Measurements from ENCODE around the gene LATS2.
A peak's percentile ranks its signal among the peaks of the same experiment; 100 is the strongest.
"Not testable (repeated sequence)": the region's sequence is repeated elsewhere in the genome, so short reads cannot be mapped to it uniquely, and the experiment has no call there.

The LATS2 gene

DNA sequence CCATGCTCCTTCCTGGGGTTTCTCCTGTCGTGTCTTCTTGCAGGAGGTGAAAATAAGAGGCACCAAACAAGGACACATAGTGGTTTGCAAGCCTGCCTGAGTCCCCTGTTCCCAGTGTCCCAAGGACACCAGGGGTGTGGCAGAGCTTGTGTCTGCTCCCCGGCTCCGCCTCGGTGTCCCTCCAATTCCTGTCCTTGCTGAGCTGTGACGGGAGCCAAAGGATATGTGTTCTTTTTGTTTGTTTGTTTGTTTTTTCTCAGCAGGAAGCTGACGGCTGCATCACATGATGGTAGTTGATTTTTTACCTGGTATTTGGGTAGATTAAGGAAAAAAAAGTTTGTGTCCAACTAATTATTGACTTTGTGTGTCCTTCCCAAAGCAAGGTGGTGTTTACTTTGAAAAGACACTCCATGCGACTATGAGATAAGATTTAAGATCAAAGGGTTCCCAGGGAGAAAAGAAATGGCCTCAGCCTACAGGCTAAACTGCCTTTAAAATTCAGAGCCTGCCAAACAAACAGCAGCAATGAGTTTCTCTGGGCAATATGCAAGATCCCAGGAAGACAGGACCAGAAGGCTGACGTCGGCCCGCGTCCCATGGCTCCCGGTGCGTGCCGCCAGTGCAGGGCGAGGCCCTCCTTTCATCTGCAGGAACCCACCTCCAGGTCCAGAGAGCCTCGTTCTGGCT is 108.0 kb downstream of the LATS2 start:
- no peak for DNase-seq

DNA sequence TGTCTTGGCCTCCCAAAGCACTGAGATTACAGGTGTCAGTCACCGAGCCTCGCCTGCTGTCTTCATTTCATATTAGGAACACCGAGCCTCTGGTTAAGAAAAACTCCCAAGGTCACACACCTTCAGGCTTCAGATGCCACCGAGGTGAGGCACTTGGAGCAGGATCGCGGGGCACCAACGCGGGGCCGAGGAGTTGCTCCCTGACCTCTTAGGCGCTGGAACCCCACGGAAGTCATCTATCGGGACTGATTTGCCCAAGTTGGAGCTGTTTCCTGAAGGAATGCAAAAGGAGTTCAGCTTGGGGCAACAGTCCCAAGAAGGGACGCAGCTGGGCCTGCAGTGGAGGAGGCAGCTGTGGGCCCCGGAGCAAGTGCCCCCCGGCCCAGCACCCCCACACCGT is 108.5 kb downstream of the LATS2 start:
- DNase-seq = no peak

DNA sequence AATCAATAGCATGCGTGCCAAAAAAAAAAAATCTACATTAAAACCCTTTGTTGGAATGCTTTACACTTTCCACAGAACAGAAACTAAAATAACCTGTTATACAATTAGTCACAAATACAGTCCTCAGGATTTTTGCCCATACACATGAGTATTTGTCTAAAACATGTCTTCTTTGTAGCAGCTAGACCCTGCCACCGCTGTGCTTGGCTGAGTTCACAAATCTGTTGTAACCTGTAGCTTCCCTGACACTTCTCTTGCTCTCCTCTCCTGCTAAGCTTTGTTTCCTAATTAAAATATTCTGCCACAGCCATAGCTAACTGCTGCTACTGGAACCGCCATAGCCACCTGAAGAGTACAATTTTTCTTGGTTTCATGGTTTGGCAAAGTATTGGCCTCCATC is 113.4 kb downstream of the LATS2 start:
- not testable (repeated sequence) for DNase-seq

DNA sequence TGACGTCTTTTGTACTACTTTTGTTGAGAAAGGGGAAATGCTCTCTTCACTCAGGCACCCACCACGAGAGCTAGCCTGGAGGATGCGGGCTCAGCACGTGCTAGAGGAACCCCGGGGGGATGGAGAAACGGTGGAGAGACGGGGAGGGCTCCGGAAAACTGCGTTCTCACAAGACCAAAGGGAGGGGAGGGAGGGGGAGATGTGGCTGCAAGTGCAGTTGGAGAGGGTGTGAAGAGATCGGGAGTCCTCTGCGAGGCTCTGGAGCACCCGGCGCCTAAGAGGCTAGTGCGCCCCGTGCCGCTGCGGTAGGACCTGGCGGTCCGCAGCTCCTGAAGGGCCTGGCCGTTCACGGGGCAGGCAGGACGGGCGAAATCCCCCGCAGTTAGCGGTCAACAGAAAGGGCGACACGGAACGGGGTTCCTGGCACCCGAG is 115.4 kb downstream of the LATS2 start:
- no peak for DNase-seq

DNA sequence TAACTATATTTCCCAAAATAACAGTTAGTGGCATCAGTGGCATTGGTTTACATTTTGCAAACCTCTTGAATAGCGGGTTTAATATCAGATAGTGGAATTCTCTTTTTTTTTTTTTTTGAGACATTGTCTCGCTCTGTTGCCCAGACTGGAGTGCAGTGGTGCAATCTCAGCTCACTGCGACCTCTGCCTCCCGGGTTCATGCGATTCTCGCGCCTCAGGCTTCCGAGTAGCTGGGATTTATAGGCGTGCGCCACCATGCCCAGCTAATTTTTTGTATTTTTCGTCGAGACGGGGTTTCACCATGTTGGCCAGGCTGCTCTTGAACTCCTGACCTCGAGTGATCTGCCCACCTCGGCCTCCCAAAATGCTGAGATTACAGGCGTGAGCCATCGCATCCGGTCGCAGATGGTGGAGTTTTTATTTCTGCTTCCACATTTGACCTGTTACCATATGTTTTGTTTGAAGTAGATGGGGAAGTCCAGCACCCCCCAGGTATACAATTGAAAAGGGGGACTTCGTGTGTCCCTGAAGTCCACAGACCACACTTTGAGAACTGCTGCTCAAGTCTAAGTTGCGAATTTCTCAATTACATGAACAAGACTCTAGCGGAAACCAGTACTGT is 118.3 kb downstream of the LATS2 start:
- no peak for DNase-seq

DNA sequence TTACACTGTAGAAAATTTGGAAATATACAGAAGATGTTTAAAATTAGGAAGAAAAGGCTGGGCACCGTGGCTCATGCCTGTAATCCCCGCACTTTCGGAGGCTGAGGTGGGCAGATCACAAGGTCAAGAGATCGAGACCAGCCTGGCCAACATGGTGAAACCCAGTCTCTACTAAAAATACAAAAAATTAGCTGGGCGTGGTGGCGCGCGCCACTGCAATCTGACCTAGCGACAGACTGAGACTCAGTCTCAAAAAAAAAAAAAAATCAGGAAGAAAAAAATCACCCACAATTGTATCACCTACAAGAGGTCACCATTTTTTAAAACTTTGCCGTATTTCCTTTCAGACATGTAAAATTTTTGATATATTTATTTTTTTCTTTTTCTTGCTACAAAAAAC is 120.9 kb downstream of the LATS2 start:
- not testable (repeated sequence) for DNase-seq

DNA sequence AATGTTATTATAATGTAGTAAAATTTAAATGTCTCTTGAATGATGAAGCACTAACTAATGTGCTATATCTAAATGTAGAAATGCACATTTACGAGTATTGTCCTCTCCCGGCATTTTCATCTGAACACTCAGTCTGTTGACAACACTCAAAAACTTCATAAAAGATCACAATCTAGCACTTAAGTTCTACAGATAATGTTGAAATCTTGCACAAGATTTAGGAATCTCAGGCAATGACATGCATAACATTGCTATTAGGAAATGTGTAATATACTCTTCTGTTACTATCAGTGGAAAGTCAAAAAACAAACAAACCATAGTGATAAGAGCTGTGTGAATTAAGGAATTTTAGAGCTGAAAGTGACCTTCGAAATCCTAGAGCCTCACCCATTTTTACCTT is 121.3 kb downstream of the LATS2 start:
- no peak for DNase-seq

DNA sequence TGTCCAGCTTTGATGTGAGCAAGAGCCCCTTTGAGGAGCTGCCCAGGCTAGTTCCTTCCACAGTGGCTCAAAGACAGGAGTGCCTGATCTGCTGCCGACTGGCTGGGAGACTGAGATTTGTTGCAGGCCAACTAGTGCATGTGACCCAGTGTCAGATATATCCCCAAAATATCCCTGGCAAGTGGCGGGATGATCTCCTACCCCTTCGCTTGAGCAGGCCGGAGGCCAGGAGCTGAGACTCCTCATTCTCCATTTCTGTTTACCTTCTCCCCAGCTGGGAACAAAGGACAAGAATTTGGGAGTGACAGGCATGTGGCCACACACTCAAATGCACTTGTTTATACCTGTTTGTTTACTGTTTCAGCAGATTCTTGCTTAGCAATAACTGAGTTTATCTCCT is 121.7 kb downstream of the LATS2 start:
- DNase-seq = no peak

DNA sequence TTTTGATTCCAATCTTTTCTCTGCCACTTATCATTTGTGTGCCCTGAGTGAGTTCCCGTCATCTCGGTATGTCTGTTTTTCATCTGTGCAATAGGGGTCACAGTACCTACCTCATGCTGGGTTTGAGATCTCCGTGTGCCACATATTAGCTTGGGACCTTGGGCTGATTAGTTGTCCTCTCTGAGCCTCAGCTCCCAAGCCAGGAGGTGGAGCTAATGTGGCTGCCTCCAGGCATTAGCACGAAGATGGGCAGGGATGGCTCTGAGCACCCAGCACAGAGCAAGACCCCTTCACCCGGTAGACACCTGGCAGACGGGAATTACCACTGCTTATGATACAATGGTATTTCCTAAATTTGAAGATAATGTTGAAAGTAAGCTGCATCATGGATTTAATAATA is 123.1 kb downstream of the LATS2 start:
- DNase-seq = no peak

DNA sequence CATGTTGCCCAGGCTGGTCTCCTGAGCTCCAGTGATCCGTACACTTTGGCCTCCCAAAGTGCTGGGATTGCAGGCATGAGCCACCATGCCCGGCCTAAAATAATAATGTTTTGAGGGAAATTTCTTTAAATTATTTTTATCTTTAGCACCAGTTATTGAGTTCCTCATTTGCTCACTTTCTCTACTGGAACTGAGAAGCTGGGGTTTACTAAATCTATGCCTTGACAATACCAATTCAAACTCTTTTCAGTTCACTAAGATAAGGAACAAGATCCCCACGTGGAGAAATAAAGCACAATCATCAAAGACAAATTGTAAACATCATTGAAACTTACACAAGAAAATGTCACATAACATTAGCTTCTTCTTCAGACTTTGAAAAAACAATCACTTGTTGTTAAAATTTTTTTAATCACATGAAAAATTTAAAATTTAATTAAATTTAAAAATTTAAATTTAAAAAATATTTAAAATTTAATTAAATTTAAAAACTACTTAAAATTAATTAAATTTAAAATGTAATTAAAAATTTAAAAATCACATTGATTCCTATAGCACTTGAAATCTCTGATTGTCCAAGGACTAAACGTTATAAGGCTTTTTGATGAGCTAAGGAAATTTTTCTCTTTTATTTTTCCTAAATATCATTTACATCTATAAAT is 133.7 kb downstream of the LATS2 start:
- DNase-seq = no peak

DNA sequence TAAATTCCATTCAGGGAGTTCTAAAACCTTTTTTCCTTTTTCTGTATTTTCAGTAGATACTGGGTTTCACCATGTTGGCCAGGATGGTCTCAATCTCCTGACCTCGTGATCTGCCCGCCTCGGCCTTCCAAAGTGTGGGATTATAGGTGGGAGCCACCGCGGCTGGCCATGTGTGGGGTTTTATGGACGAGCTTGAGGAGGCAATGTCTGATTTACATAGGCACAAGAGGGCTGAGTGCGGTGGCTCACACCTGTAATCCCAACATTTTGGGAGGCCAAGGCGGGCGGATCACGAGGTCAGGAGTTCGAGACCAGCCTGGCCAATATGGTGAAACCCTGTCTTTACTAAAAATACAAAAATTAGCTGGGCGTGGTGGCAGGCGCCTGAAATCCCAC is 136.0 kb downstream of the LATS2 start:
- DNase-seq = not testable (repeated sequence)

DNA sequence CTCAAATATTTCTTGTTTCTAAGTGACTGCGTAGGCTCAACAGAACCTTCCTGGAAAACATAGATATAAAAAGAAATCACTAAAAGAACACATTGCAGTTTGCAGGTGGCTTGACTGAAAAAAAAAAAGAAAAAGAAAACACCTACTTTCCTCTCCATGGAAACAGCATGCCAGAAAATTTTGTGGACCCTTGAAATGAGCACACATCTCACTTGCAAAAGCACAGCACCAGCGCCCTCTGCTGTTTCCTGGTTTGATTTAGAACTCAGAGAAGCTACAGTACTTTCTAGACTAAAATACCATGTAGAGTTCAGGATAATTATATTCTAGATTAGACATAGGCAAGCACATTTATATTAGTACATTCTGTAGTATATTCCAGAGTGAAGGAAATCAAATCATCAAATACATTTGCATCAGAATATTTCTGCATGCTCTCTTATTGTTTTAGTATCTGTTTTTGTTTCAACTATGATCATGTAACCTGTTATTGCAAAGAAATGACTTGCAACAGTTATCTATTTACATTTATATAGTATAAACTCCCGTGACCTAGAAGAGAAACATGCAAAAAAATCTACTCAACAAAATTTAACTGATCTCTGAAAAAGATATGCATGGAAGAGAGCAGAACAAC is 136.5 kb downstream of the LATS2 start:
- peak; percentile 70 to 76 for DNase-seq

DNA sequence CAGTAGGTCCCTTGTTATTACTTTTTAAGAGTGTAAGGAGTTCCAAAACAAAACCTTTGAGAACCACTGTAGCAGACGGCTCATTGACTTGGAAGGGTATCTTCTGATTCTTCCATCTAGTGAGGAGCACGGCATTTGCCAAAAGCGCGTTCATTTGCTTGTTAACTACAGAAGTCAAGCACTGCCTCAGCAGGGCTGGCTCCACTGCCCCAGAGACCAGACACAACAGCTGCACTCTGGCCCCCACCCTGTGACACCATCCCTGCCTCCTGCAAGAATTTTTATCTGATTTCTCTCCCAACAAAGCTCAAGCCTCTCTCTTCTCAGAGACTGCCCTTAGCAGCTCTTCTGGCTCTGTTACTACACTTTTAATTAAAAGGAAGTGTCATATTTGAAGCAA is 138.1 kb downstream of the LATS2 start:
- no peak for DNase-seq
